Measurements from ENCODE around the gene PRPF8. TPM values are rescaled to one million over a fixed set of nuclear protein-coding genes. Genes with fewer than 3 reads are reported as not detected.

PRPF8 gene
- total and polyA plus RNA-seq, 2 of the 13 experiments (the other 11 are each of a cell fraction or from before 2014, with no cell fraction given) = 112 to 179 TPM

GRCh38 chr17:1684378-1685189, at the start of gene PRPF8 (continued):
- TF ChIP-seq HNF4A (CRISPR knock-in tag; IDR thresholded peaks at IDR 0.05) = 0 out of 2 replicates have a peak, but pooled peaks have one; percentile 16
- no peak for TF ChIP-seq ELF4 (CRISPR knock-in tag; IDR thresholded peaks at IDR 0.05; ENCODE audit: borderline replicate concordance)
- TF ChIP-seq ZNF577 (CRISPR knock-in tag; IDR thresholded peaks at IDR 0.05; ENCODE audit: borderline replicate concordance, low read depth) = no peak
- TF ChIP-seq ZBTB7B (CRISPR knock-in tag; IDR thresholded peaks at IDR 0.05) = no peak
- no peak for TF ChIP-seq ZNF776 (CRISPR knock-in tag; IDR thresholded peaks at IDR 0.05)
- TF ChIP-seq, protein P1, sequence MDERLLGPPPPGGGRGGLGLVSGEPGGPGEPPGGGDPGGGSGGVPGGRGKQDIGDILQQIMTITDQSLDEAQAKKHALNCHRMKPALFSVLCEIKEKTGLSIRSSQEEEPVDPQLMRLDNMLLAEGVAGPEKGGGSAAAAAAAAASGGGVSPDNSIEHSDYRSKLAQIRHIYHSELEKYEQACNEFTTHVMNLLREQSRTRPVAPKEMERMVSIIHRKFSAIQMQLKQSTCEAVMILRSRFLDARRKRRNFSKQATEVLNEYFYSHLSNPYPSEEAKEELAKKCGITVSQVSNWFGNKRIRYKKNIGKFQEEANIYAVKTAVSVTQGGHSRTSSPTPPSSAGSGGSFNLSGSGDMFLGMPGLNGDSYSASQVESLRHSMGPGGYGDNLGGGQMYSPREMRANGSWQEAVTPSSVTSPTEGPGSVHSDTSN (CRISPR knock-in tag; IDR thresholded peaks at IDR 0.05) = peak; percentile 87
- peak; percentile 81 for TF ChIP-seq GABPA (IDR thresholded peaks at IDR 0.05; ENCODE audit: low read depth, low read length)
- TF ChIP-seq GABPA (CRISPR knock-in tag; IDR thresholded peaks at IDR 0.05; ENCODE audit: low read depth) = peak; percentile 94
- peak; percentile 87 for TF ChIP-seq NR2C2 (CRISPR knock-in tag; IDR thresholded peaks at IDR 0.05; ENCODE audit: borderline replicate concordance)
- no peak for TF ChIP-seq ZNF558 (CRISPR knock-in tag; IDR thresholded peaks at IDR 0.05; ENCODE audit: borderline replicate concordance)
- peak; percentile 91 for TF ChIP-seq GMEB1 (CRISPR knock-in tag; IDR thresholded peaks at IDR 0.05; ENCODE audit: borderline replicate concordance)
- TF ChIP-seq SMARCC2 (IDR thresholded peaks at IDR 0.05) = no peak
- no peak for TF ChIP-seq SKI (IDR thresholded peaks at IDR 0.05; ENCODE audit: partially characterized antibody)
- no peak for TF ChIP-seq ZNF556 (CRISPR knock-in tag; IDR thresholded peaks at IDR 0.05; ENCODE audit: borderline replicate concordance)
- no peak for TF ChIP-seq ZNF557 (CRISPR knock-in tag; IDR thresholded peaks at IDR 0.05)
- TF ChIP-seq RBFOX2 (IDR thresholded peaks at IDR 0.05; ENCODE audit: low read depth, low read length) = peak; percentile 98
- no peak for TF ChIP-seq ATAD3A (CRISPR knock-in tag; IDR thresholded peaks at IDR 0.05)
- no peak for TF ChIP-seq ZNF18 (CRISPR knock-in tag; IDR thresholded peaks at IDR 0.05; ENCODE audit: insufficient replicate concordance)
- TF ChIP-seq STAG1 (CRISPR knock-in tag; IDR thresholded peaks at IDR 0.05) = 0 out of 2 replicates have a peak, but pooled peaks have one; percentile 2
- TF ChIP-seq ZFY (CRISPR knock-in tag; IDR thresholded peaks at IDR 0.05) = peak; percentile 98
- TF ChIP-seq TARDBP (CRISPR knock-in tag; IDR thresholded peaks at IDR 0.05) = peak; percentile 66
- 0 out of 2 replicates have a peak, but pooled peaks have one; percentile 47 for TF ChIP-seq HNRNPL (IDR thresholded peaks at IDR 0.05; ENCODE audit: low read depth, low read length)
- TF ChIP-seq RAD51 (IDR thresholded peaks at IDR 0.05; ENCODE audit: borderline replicate concordance) = no peak
- TF ChIP-seq ZNF619 (CRISPR knock-in tag; IDR thresholded peaks at IDR 0.05) = 0 out of 2 replicates have a peak, but pooled peaks have one; percentile 42
- TF ChIP-seq, protein P2, sequence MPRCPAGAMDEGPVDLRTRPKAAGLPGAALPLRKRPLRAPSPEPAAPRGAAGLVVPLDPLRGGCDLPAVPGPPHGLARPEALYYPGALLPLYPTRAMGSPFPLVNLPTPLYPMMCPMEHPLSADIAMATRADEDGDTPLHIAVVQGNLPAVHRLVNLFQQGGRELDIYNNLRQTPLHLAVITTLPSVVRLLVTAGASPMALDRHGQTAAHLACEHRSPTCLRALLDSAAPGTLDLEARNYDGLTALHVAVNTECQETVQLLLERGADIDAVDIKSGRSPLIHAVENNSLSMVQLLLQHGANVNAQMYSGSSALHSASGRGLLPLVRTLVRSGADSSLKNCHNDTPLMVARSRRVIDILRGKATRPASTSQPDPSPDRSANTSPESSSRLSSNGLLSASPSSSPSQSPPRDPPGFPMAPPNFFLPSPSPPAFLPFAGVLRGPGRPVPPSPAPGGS (CRISPR knock-in tag; IDR thresholded peaks at IDR 0.05) = no peak
- no peak for TF ChIP-seq ZNF552 (CRISPR knock-in tag; IDR thresholded peaks at IDR 0.05; ENCODE audit: borderline replicate concordance)
